Glutamatergic neuron (in vitro differentiated cells): ENCODE data around the gene NET1. TPM values are rescaled to one million over a fixed set of nuclear protein-coding genes. Genes with fewer than 3 reads are reported as not detected.

ENCODE experiments used
- DNase-seq: peaks from one replicate; pipeline ENCODE4 v3.0.0; 2022
- H3K27ac Mint-ChIP-seq: one replicate; pipeline ENCODE4 v1.8.0; 2020; ENCODE audit warnings: mild to moderate bottlenecking, mixed read lengths, inconsistent platforms; ENCODE audit not compliant: unreplicated experiment
- H3K27me3 Mint-ChIP-seq: one replicate; pipeline ENCODE4 v1.8.0; 2020; ENCODE audit warnings: mild to moderate bottlenecking, moderate library complexity, mixed read lengths, inconsistent platforms; ENCODE audit not compliant: unreplicated experiment
- H3K36me3 Mint-ChIP-seq: one replicate; pipeline ENCODE4 v1.8.0; 2020; ENCODE audit warnings: mild to moderate bottlenecking, mixed read lengths, inconsistent platforms; ENCODE audit not compliant: unreplicated experiment
- H3K4me1 Mint-ChIP-seq: one replicate; pipeline ENCODE4 v1.8.0; 2020; ENCODE audit warnings: mild to moderate bottlenecking, low read depth, mixed read lengths, inconsistent platforms; ENCODE audit not compliant: unreplicated experiment
- H3K4me3 Mint-ChIP-seq: one replicate; pipeline ENCODE4 v1.8.0; 2020; ENCODE audit warnings: mild to moderate bottlenecking, mixed read lengths, inconsistent platforms; ENCODE audit not compliant: unreplicated experiment
- H3K9me3 Mint-ChIP-seq: one replicate; pipeline ENCODE4 v1.8.0; 2020; ENCODE audit warnings: mild to moderate bottlenecking, moderate library complexity, mixed read lengths, inconsistent platforms; ENCODE audit not compliant: unreplicated experiment
- total RNA-seq: library from RNA; stranded (reverse); fragmentation: NEBNext Ultra II Directional; extraction: Animal tissue kit (Norgen Biotek cat#: 25700); gene quantifications from one replicate; pipeline ENCODE4 v1.2.1, GENCODE V29; 2021; ENCODE audit not compliant: unreplicated experiment
- TF ChIP-seq, protein P1 (sequence below): fragments of 200-600 bp; sonication (generic); IDR thresholded peaks from one replicate; pipeline ENCODE4 v1.5.0; 2021; ENCODE audit not compliant: partially characterized antibody, unreplicated experiment

NET1 gene
- total RNA-seq, 1 donor from 2014 or later = 63.8 TPM

DNA sequence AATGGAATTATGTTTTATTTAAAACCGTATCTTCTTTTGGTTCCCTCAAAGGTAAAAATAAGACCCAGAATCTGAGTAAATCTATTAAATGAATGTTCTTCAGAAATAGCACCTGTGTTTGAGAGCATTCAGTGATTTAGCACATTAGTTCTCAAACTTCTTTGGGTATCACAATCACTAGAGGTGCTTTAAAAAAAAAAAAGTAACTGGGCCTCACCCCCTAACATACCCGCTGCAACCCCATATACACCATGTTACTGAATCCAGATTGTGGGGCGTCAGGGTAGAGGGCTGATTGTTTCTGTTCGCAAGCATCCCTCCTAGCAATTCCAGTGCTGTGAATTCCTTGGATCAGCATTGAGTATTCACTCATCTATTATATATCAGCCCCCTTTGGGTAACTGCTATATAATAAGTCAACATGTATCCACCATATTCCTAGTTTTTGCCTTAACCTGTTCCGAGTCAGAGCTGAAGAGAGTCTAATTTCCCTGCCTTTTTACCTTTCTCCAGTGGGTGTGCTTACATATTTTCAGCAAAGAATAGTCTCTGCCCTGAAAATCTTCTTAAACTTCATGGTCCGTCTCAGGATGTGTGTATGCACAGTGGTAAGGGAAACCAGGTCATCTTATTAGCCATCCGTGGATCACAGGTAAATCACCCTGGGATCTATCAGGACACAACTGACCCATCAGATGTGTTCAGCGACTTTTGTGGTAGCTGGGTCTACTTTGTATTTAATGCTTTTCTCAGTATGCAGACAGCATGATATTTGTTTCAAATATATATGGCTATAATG is 46.8 kb downstream of the NET1 start:
- no peak overlapping the region for H3K27ac Mint-ChIP-seq
- no peaks in the 10 kb centered on the region for H3K27me3 Mint-ChIP-seq
- H3K4me3 Mint-ChIP-seq = no peak overlapping the region
- H3K9me3 Mint-ChIP-seq = peaks cover 3% of the 10 kb centered on the region
- peaks cover 5% of the 10 kb centered on the region for H3K36me3 Mint-ChIP-seq
- DNase-seq = no peak
- TF ChIP-seq, protein P1, sequence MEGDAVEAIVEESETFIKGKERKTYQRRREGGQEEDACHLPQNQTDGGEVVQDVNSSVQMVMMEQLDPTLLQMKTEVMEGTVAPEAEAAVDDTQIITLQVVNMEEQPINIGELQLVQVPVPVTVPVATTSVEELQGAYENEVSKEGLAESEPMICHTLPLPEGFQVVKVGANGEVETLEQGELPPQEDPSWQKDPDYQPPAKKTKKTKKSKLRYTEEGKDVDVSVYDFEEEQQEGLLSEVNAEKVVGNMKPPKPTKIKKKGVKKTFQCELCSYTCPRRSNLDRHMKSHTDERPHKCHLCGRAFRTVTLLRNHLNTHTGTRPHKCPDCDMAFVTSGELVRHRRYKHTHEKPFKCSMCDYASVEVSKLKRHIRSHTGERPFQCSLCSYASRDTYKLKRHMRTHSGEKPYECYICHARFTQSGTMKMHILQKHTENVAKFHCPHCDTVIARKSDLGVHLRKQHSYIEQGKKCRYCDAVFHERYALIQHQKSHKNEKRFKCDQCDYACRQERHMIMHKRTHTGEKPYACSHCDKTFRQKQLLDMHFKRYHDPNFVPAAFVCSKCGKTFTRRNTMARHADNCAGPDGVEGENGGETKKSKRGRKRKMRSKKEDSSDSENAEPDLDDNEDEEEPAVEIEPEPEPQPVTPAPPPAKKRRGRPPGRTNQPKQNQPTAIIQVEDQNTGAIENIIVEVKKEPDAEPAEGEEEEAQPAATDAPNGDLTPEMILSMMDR = no peak
- peaks cover 4% of the 10 kb centered on the region for H3K4me1 Mint-ChIP-seq

DNA sequence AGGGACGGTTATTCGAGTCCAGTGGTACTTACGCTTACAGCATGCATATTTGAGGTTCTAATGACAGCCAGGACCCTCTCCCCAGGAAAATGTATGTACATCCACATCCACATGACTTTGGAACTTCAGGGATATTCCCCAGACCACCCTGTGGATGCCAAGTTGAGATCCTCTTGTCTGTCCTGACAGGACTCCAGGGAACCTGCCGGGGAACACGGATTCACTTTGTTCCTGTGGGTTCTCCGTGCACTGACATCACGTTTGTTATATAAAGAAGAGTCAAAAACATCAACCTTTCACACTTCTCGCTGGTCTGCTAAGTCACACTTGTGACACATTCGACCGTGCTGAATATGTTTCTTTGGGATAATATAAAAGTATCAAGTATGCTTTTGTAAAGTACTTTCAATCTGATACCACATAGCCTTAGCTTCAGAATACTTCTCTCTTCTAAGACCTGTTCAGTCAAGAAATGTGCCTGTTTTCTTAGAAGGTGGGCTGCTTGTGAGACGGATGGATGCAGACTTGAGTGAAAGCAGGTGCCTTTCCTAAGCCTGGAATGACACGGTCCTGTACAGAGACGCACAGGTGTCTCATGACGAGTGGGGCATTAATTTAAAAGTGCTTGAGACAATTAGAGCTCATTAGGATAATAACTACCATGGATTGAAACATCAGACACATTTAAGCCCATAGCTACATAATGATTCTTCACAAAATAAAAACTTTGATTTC is 48.3 kb downstream of the NET1 start:
- no peak for DNase-seq
- TF ChIP-seq, protein P1 = no peak
- Mint-ChIP-seq H3K27me3 (no peaks in the 10 kb centered on the region), H3K36me3 (peaks cover 5% of the 10 kb centered on the region), H3K4me3 (no peak overlapping the region), H3K4me1 (peaks cover 5% of the 10 kb centered on the region), H3K27ac (no peak overlapping the region), H3K9me3 (peaks cover 5% of the 10 kb centered on the region)

DNA sequence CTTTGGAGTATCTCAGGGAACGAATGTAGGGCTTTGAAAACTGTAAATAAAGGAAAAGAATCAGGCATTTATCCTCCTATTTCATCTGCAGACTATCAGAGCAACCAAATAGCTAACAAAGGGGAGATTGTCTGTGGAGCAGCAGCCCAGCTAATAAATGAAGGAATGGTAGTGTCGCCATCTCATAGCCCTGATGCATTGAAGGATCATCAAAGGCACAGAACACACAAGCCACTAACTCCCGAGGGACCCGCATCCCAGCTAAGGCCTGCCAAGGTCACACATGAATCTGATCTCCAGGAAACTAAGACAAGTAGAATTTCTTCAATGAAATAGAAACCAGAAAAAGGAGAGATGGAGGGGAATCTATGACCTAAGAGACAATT is 48.8 kb downstream of the NET1 start:
- no peak overlapping the region for H3K27ac Mint-ChIP-seq
- H3K9me3 Mint-ChIP-seq = peaks cover 5% of the 10 kb centered on the region
- DNase-seq = peak; percentile 51
- TF ChIP-seq, protein P1 = no peak
- no peak overlapping the region for H3K4me3 Mint-ChIP-seq
- H3K27me3 Mint-ChIP-seq = no peaks in the 10 kb centered on the region
- peaks cover 5% of the 10 kb centered on the region for H3K36me3 Mint-ChIP-seq
- H3K4me1 Mint-ChIP-seq = peaks cover 8% of the 10 kb centered on the region

DNA sequence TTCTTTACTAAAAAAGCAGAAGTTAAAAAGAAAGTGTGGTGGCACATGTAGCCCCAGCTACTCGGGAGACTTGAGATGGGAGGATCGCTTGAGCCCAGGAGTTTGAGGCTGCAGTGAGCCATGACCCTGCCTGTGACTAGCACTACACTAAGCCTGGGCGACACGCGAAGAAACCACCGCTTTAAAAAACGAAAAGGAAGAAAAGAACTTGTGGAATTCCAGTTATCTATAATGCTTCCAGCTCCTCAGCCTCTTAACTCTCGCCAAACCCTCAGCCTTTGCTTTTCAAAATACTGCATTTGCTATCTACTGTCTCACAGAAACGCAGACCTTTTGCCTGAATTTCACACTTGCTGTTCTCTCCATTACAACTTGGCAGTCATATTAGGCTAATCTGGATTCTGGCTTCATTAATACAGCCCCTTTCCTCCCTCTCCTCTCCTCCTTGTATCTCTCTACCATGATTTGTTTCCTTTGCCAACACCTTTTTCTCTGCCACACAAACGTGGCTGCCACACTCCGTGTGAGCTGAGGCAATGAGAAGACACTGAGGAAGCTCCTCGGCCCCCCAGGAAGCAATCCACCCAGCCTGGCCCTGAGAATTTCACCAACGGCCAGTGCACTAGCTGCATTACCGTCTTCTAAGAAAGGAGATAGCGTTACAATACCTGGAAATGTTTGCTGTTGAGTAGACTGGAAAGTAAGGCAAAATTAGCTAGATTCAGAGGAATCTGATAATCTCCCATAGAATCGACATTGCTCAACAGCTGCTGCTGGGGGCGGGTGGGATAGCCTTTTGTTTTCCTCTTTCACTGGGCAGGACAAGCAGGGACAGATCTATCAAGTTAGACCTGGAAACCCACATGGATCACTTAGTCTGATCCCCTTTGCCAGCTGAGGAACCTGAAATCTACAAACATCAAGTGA is 49.8 kb downstream of the NET1 start:
- H3K36me3 Mint-ChIP-seq = peaks cover 5% of the 10 kb centered on the region
- H3K4me3 Mint-ChIP-seq = no peak overlapping the region
- H3K27ac Mint-ChIP-seq = no peak overlapping the region
- H3K9me3 Mint-ChIP-seq = peaks cover 5% of the 10 kb centered on the region
- no peaks in the 10 kb centered on the region for H3K27me3 Mint-ChIP-seq
- H3K4me1 Mint-ChIP-seq = peaks cover 17% of the 10 kb centered on the region
- DNase-seq = no peak
- TF ChIP-seq, protein P1 = no peak
